HG03103 (cell line): ENCODE results near the gene IL32.

Source experiments
- ATAC-seq: cut with Tn5 transposase; IDR thresholded peaks from one replicate; pipeline ENCODE4 v1.9.1; 2021; ENCODE audit warnings: low read depth; ENCODE audit not compliant: unreplicated experiment

Gene IL32, protein sequence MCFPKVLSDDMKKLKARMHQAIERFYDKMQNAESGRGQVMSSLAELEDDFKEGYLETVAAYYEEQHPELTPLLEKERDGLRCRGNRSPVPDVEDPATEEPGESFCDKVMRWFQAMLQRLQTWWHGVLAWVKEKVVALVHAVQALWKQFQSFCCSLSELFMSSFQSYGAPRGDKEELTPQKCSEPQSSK

DNA sequence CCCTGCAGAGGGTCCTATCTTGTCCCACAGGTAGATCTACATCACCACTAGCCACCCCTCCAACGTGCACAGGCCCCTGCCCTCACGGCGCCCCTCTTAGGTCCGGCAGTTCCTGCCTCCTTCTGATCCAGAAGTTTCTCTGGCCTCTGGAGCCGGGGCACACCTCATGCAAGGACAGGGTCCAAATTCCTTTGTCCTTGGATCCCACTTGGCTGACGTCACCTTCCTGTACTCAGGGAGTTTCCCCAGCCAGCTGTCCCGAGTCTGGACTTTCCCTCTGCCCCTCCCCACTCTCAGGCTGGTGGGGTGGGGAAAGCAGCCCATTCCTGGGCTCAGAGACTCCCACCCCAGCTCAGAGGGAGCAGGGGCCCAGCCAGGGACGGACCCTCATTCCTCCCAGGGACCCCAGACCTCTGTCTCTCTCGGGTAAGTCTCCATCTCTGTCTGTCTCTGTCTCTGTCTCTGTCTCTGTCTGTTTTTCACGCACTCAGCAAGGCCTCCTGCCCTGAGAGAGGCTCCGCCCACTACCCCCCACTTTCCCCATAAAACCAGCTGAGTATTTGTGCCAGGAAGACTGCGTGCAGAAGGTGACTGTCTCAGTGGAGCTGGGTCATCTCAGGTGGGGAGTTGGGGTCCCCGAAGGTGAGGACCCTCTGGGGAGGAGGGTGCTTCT, at the start of gene IL32:
Gene IL32, plus strand, starts transcription at position 572 of the 673 bp plus-strand sequence. CDS start 172 bp downstream, outside the sequence.
- ATAC-seq: no peak

DNA sequence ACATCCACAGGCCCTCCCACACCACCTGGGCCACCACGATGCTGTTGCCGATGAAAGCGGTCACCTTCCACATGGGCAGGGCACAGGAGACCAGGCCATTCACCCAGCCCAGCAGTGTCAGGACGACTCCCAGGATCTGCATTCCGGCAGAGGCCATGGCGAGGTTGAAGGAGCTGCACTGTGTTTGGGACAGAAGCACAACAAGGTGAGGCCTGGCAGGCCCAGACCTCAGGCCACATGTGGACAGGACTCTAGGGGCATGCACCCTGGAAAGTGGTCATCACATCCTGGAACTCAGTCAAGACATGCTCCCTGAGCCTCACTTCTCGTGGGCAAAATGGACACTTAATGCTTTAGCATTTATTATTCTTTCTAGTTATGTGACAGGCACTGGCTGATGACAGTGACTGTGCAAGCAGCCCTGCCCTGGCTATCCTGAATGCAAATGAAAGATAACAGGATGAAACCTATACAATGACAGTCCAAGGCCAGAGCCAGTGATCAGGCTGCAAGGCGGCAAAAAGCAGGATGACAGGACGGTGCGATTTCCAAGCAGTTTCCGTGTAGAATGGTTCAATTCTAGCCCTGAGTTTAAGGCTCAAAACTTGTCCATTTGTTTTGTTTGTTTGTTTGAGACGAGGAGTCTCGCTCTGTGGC, 49.4 kb upstream of the IL32 start:
- ATAC-seq: no peak

DNA sequence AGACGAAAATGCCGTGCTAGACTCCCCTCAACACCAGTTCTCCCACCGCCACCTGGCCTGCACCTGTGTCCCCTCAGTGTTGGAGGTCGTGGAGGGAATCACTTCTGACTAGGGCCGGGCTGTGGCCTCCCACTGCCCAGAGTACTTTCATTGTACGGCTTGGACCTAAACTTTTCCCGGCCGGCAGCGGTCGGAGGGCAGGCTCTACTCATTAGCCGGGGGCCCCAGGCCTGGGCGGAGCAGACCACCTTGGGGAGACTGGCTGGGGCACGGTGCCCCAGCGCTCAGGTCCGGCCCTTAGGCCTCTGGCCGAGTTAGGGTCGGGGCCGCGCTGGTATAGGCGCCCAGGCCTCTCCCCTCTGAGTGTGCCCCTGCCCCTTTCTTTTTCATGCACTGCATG, 48.1 kb upstream of the IL32 start:
- no peak for ATAC-seq

DNA sequence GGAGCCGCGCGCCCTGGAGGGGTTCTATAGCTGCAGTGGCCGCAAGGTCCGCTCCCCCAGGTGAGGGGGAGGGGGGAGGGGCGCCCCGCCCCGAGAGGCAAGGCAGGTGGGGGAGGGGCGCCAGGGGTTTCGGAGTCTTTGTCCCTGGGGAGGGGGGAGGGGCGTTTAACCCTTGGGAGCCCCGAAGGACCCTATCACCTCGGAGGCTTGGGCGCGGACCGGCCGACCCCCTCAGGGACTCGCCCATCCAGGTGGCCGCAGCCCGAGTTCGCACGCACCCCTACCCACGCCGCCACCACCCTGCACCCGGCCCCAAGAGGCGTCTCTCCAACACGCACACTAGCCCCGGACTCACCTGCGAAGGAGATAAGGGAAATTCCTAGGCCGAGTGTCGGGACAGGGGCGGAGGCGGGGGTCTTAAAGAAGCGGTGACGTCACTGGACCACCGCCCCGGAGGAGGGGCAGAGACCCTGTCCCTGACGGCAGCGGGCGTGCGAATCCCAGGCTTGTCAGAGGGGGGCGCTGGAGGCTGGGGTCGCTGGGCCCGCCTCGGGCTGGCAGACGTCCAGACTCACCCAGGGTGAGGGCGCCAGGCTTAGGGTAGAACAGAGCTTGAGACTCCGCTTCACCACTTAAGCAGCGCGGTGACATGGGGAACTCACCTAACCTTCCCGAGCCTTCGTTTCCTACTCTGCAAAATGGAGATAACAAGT, 47.5 kb upstream of the IL32 start, which contains the start of gene CLDN6:
Gene CLDN6, minus strand, starts transcription at position 390 of the 713 bp plus-strand sequence. CDS start 2,162 bp downstream, outside the sequence.
- ATAC-seq: no peak

DNA sequence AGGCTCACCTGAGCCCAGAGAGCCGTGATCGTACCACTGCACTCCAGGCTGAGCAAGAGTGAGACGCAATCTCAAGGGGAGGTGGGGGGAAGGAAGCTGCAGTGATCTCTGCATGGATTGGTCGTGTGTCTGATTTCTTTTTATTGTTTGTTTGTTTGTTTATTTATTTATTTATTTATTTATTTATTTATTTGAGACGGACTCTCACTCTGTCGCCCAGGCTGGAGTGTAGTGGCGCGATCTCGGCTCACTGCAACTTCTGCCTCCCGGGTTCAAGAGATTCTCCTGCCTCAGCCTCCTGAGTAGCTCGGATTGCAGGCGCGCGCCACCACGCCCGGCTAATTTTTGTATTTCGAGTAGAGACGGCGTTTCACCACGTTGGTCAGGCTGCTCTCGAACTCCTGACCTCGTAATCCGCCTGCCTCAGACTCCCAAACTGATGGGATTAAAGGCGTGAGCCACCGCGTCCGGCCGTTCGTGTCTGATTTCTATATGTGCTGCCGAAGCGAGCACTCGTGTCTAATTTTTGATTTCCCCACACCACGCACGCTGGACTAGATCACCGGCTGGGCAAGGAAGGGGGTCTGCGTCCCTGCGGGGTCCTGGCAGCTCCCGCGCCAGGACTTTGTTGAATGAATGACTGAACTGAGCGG, 45.7 kb upstream of the IL32 start:
- ATAC-seq: no peak

DNA sequence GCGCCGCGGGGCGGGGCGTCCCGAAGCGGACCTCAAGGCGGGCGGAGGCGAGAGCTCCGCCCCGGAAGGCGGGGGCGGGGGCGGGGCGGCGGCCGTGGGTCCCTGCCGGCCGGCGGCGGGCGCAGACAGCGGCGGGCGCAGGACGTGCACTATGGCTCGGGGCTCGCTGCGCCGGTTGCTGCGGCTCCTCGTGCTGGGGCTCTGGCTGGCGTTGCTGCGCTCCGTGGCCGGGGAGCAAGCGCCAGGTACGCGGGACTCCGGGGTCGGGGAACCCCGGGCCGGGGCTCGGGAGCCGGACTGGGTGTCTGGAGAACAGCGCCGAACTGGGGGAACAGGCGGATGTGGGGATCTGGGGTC, 45.2 kb upstream of the IL32 start, which contains the start of gene TNFRSF12A:
Gene TNFRSF12A, plus strand, starts transcription at position 122 of the 357 bp plus-strand sequence. Its CDS starts 30 bp downstream, at position 152.
- no peak for ATAC-seq

DNA sequence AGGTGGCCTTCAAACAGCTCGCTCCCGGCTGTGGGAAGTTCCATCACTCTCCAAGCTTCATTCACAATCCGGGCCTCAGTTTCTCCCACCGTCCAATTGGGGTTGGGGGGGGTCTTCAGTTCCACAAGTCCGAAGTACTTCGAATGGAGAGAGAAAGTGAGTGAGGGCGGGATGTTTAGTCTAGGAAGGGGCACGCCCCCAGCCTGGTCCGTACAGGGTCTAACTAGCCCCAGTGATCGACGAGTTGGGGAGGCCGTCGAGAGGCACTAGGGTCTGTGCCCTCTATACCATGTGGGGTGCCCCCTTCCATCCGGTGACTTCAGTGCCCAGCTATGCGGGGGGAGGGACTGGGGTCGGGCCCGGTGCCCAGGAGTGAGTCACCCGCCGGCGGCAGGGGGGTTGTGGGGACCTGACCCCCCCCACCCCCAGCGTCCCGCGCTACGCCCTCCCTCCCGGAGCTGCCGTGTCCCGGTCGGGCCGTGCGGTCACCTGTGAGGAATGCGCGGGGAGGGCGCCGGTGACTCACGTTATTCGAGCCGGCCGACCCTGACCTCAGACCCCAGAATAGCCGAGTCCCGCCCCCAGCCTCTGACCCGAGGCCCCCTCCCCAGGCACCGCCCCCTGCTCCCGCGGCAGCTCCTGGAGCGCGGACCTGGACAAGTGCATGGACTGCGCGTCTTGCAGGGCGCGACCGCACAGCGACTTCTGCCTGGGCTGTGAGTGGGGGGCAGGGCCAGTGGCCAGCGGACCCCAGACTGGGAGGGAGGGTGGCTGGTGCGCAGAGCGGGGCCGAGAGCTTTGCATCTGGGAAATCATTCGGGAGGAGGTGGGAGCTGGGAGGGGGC, 44.6 kb upstream of the IL32 start:
- ATAC-seq: no peak

DNA sequence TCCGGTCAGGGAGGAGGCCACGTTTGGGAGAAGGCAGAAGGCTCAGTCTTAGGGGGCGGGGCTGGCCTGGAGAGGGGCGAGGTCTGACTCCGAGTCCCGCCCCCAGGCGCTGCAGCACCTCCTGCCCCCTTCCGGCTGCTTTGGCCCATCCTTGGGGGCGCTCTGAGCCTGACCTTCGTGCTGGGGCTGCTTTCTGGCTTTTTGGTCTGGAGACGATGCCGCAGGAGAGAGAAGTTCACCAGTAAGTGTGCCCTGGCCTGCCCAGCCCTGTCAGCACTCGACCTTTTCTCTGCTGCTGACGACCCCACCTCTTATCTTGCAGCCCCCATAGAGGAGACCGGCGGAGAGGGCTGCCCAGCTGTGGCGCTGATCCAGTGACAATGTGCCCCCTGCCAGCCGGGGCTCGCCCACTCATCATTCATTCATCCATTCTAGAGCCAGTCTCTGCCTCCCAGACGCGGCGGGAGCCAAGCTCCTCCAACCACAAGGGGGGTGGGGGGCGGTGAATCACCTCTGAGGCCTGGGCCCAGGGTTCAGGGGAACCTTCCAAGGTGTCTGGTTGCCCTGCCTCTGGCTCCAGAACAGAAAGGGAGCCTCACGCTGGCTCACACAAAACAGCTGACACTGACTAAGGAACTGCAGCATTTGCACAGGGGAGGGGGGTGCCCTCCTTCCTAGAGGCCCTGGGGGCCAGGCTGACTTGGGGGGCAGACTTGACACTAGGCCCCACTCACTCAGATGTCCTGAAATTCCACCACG, 43.8 kb upstream of the IL32 start:
- no peak for ATAC-seq

DNA sequence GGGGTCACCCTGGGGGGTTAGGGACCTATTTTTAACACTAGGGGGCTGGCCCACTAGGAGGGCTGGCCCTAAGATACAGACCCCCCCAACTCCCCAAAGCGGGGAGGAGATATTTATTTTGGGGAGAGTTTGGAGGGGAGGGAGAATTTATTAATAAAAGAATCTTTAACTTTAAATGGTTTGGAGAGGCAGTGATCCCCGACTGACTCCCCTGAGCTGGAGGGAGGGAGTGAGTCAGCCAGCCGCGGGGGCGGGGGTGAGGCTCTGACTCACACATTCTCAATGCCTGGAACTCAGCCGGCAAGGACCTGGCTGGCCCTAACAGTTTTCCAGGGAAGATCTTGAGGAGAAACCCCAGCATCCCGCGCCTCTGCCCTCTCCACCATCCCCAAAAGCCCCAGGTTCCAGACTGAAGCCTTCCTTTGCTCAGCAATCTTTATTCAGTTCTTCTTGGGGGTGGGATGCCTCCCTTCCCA, 43.2 kb upstream of the IL32 start:
- ATAC-seq: no peak

DNA sequence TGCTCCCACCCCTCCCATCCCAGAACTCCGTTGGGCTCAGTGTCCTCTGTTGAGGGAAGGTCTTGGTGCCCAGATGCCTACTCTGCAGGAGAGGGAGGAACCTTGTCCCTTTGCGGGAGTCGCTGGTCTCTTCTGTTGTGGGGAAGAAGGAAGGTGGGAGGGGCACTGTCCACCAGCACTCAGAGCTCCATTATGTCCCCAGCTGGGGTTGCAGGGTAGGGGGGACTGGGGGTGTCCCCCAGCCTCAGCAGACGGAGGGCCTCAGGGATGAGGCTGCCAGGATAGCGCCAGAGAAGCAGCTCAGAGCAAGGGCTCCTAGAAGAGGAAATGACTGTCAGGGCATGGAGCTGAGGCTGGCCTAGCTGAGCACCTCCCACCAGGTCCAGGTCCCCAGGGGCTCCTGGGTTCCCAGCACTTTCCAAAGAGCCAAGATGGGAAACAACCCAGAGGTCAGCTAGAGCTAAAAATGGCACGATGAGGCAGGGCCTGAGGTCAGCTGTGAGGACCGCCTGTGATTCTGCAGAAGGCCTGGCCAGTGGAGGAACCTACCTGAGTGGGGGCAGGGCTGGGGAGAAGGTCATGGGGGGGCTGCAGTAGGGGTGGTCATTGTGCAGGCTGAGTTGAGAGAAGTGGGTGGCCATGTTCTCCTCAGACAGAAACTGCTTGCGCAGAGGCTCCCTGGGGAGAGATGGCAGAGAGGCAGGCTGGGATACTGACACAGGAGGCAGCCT, 42.6 kb upstream of the IL32 start:
- no peak for ATAC-seq

DNA sequence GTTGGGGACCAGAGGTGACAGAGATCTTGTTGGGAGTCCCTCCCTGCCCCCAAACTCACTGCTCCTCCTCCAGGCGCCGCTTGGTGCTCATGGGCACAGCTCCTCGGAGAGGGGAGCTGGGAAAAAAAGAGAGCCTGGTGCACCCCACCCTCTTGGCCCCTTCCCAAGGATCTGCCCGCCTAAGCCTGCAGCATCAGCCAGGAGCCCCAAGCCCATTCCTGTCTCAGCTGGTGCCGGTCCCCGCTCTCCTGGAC, 42.1 kb upstream of the IL32 start:
- no peak for ATAC-seq

DNA sequence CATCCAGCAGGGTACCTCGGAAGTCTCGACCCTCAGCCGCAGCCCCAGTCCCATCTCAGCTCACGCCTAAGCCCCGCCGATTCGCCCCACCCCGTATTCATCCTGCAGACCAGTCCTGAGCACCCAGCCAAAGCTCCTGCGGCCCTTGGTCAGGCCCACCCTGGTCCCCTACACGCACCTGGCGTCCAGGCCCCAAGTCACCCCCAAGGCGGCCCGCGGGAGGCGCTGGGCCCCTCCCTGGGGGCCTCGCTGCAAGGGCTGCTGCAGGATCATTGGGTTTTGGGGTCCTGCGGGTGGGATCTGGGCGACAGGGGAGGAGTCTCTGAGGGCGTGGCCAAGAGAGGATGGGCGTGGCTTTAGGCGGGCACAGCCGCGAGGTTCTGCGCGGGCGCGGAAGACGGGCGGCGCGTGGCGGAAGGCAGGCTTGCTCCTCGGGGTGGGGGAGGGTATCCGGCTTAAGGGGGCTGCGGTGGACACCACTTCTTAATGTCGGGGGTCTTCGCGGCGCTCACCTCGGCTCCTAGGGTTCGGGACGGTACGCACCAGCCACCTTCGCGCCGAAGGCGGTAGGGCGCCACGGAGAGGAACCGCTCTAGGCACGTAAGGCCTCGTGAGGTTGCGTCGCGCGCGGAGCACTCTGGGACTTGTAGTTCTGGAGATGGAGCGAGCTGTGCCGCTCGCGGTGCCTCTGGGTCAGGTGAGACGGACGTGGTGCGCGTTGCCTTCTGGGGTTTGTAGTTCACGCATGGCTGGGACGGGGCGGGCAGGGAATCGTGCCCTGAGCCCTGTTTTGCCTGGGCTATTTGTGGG, 41.6 kb upstream of the IL32 start, which contains the start of the genes HCFC1R1 and THOC6:
Gene HCFC1R1, minus strand, starts transcription at position 274 of the 810 bp plus-strand sequence. Its CDS starts 1 bp downstream, at position 273.
Gene THOC6, plus strand, starts transcription at position 367 of the 810 bp plus-strand sequence. Its CDS starts 292 bp downstream, at position 659.
- ATAC-seq: peak; percentile 59

DNA sequence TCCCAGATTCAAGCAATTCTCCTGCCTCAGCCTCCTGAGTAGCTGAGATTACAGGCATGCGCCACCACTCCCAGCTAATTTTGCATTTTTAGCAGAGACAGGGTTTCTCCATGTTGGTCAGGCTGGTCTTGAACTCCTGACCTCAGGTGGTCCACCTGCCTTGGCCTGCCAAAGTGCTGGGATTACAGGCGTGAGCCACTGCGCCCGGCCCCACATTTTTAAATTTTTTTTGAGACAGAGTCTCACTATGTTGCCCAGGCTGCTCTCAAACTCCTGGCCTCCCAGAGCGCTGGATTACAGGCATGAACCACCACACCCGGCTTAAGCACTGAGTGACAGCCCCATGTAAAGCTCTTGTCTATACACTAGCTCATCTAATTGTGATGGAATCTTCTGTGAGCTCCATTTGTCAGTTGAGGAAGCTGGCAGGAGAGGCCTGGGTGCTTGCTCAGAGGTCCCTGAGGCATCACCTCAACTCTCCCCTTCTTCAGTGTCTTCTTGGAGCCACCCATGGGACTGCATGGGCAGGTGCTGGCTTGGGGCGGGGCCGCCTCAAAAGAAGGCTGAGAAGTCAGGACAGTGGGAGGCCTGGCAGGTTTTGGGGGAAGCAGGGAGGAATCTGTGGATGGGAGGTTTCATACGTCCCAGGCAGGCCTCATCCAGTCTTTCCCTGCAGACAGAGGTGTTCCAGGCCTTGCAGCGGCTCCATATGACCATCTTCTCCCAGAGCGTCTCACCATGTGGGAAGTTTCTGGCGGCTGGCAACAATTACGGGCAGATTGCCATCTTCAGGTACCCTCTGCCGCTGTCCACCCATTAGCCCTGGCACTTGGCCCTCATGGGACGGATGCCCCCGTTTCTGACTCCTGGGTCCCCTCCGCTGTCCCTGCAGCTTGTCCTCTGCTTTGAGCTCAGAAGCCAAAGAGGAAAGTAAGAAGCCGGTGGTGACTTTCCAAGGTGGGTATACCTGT, 40.1 kb upstream of the IL32 start:
- ATAC-seq: no peak

DNA sequence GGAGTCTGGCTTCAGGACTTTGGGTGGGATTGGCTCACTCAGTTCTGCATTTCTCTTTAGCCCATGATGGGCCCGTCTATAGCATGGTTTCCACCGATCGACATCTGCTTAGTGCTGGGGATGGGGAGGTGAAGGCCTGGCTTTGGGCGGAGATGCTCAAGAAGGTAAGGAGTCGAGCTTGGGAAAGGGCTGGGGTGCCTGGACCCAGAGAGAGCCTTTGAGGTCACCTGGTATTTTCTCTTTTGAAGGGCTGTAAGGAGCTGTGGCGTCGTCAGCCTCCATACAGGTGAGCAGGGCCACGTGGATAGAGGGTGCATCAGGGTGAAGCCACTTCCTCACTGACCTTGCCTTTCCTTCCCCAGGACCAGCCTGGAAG, 39.4 kb upstream of the IL32 start:
- ATAC-seq: no peak

DNA sequence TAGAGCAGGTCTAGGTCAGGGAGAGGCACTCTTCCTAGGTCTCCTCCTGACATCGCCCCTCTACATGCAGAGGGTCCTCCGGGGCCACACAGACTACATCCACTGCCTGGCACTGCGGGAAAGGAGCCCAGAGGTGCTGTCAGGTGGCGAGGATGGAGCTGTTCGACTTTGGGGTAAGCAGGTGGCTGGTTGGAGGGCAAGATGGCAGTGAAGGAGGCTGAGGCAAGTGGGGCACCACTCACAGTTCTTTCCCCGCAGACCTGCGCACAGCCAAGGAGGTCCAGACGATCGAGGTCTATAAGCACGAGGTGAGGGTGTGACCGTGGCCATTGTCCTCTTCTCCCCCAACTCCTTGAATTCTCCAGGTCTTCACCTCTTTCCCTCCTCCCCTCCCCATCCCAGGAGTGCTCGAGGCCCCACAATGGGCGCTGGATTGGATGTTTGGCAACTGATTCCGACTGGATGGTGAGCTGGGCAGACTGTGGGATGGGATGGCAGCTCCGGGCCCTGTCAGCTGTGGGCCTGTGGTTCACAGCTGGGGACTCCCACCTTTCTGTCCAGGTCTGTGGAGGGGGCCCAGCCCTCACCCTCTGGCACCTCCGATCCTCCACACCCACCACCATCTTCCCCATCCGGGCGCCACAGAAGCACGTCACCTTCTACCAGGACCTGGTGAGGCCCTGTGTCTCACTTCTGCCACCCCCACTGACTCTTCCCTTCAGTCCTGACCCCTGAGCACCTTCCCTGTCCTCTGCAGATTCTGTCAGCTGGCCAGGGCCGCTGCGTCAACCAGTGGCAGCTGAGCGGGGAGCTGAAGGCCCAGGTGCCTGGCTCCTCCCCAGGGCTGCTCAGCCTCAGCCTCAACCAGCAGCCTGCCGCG, 38.6 kb upstream of the IL32 start:
- ATAC-seq: no peak

DNA sequence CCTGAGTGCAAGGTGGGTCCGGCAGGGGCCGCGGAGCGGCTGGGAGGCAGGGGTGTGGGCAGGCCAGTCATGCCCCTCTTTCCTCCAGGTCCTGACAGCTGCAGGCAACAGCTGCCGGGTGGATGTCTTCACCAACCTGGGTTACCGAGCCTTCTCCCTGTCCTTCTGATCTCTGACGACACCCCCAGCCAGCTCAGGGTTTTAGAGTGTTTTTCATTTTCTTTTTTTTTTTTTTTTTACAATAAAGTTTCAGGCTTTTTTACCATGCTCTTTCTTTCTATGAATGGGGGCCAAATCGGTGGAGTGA, 38.0 kb upstream of the IL32 start:
- ATAC-seq: no peak
